ENCODE data around the gene BEST3.
A peak's percentile ranks its signal among the peaks of the same experiment; 100 is the strongest.

Gene BEST3

GRCh38 chr12:69639400-69640016, 59.6 kb downstream of the BEST3 start:
- no peak overlapping the region for H3K4me3 ChIP-seq
- TF ChIP-seq, protein P1, sequence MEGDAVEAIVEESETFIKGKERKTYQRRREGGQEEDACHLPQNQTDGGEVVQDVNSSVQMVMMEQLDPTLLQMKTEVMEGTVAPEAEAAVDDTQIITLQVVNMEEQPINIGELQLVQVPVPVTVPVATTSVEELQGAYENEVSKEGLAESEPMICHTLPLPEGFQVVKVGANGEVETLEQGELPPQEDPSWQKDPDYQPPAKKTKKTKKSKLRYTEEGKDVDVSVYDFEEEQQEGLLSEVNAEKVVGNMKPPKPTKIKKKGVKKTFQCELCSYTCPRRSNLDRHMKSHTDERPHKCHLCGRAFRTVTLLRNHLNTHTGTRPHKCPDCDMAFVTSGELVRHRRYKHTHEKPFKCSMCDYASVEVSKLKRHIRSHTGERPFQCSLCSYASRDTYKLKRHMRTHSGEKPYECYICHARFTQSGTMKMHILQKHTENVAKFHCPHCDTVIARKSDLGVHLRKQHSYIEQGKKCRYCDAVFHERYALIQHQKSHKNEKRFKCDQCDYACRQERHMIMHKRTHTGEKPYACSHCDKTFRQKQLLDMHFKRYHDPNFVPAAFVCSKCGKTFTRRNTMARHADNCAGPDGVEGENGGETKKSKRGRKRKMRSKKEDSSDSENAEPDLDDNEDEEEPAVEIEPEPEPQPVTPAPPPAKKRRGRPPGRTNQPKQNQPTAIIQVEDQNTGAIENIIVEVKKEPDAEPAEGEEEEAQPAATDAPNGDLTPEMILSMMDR (IDR thresholded peaks at IDR 0.05) = peak; percentile 66
- no peak for DNase-seq (ENCODE audit: low spot score)
- no peak overlapping the region for H3K27ac ChIP-seq

DNA sequence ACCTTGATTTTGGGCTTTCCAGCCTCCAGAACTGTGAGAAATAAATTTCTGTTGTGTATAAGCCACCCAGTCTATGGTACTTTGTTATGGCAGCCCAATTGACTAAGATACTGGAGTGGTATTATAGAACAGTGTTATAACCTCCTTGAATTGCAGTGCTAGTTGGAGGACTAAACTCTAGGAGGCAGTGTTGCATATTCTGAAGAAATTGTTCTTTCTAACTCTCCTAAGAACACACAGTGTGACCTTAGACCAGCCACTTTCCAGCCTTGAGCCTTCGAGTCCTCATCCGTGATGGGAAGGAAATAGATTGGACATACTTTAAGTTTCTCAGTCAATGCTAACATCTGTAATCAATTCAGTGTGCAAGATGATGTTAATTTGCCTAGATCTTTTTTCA, 66.0 kb downstream of the BEST3 start:
- Histone ChIP-seq H3K4me3 (no peak overlapping the region), H3K27ac (no peak overlapping the region)
- TF ChIP-seq, protein P1 (IDR thresholded peaks at IDR 0.05) = no peak
- no peak for DNase-seq (ENCODE audit: low spot score)

- TF ChIP-seq, protein P1 (IDR thresholded peaks at IDR 0.05) = no peak
- no peak overlapping the region for H3K4me3 ChIP-seq
- H3K27ac ChIP-seq = no peak overlapping the region
- DNase-seq (ENCODE audit: low spot score) = no peak
Observed at GRCh38 chr12:69630191-69630590, 68.9 kb downstream of the BEST3 start.

- DNase-seq (ENCODE audit: low spot score) = no peak
- Histone ChIP-seq H3K4me3 (no peak overlapping the region), H3K27ac (no peak overlapping the region)
- TF ChIP-seq, protein P1 (IDR thresholded peaks at IDR 0.05) = no peak
Observed at GRCh38 chr12:69627501-69627900, 71.6 kb downstream of the BEST3 start.

DNA sequence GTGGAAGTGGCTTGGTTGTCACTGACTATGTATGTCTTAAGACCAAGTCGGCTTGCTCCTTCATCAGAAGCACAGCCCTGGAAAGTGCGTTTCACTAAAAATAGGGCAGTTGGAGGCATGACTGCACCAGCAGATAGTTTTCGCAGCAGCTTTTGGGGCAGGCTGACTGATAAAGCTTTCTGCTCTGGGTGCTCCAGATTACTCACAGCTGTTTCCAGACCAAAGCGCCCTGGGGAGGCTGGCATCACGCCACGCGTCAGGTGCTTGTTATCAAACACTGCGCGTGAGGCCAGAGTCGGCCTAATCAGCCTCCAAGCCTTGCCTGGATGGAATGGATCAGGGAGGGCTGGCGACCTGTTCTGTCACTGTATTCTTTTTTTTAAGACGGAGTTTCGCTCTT, 75.1 kb downstream of the BEST3 start:
- Histone ChIP-seq H3K4me3 (no peak overlapping the region), H3K27ac (no peak overlapping the region)
- DNase-seq (ENCODE audit: low spot score) = no peak
- TF ChIP-seq, protein P1 (IDR thresholded peaks at IDR 0.05) = no peak

- TF ChIP-seq, protein P1 (IDR thresholded peaks at IDR 0.05) = no peak
- Histone ChIP-seq H3K4me3 (no peak overlapping the region), H3K27ac (no peak overlapping the region)
- no peak for DNase-seq (ENCODE audit: low spot score)
Observed at GRCh38 chr12:69621551-69621950, 77.6 kb downstream of the BEST3 start.

- Histone ChIP-seq H3K4me3 (no peak overlapping the region), H3K27ac (no peak overlapping the region)
- TF ChIP-seq, protein P1 (IDR thresholded peaks at IDR 0.05) = no peak
- no peak for DNase-seq (ENCODE audit: low spot score)
Observed at GRCh38 chr12:69620921-69621320, 78.2 kb downstream of the BEST3 start.

Measured in coronary artery (tissue), 2 donors.